GM21528 (cell line): ENCODE results near the gene KRT81.
A peak's percentile ranks its signal among the peaks of the same experiment; 100 is the strongest.
"Not testable (repeated sequence)": the region's sequence is repeated elsewhere in the genome, so short reads cannot be mapped to it uniquely, and the experiment has no call there.

Experiments
- ATAC-seq: cut with Tn5 transposase; IDR thresholded peaks from one replicate; pipeline ENCODE4 v1.9.1; 2021; ENCODE audit warnings: mild to moderate bottlenecking, moderate library complexity; ENCODE audit not compliant: unreplicated experiment, low FRiP score

KRT81 gene

DNA sequence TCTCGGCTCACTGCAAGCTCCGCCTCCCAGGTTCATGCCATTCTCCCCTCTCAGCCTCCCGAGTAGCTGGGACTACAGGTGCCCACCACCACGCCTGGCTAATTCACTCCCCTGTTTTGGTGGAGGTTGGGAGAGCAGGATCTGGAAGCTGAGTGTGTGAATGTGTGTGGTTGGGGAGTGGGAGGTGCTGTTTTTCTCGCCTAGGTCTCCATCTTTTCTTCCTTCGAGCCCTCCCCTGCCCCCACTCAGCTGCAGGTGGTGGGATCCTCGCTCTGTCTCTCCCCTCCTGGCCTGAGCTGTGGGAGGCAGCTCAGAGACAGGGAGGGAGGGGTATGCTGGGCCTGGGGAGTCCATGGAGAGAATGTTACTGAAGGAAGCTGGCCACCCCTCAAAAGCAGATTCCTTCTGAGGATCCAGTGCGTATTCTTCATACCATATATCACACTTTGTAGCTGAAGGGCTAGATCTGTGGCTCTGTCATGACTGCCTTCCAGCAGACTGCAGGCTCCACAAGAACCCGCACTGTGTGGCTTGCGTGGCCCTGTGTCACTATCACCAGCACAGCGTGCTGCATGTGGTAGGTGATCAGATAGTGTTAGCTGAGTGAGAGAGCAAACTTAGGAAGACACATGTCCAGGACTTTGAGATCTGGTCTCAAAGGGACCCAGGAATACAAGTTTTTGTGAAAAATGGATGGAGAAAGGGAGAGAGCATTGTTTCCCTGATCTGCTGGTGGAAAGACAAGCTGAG, 27.1 kb upstream of the KRT81 start:
- no peak for ATAC-seq

DNA sequence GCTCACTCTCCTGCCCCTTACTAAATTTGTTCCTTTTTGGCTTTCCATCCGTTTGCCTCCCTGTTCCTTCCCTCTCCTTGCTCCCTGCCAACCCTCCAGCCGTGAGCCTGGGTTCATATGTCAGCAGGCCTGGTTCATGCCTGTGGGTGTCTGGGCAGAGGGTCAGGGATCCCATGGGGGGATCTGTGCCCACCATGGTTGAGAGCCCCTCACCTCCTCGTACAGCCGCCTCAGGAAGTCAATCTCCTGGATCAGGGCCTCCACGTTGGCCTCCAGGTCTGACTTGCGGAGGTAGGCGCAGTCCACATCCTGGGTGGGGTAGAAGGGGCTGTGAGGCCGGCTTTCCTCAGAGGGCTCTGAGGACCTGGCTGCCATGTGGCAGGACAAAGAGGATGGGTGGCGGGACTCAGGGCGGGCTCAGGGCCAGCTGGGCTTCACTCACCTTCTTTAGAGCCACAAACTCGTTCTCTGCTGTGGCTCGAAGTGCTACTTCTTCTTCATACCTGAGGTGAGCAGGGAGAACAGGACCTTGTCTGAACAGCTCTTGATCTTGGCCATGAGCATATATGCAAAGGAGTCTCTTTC, 26.2 kb upstream of the KRT81 start:
- ATAC-seq: no peak

DNA sequence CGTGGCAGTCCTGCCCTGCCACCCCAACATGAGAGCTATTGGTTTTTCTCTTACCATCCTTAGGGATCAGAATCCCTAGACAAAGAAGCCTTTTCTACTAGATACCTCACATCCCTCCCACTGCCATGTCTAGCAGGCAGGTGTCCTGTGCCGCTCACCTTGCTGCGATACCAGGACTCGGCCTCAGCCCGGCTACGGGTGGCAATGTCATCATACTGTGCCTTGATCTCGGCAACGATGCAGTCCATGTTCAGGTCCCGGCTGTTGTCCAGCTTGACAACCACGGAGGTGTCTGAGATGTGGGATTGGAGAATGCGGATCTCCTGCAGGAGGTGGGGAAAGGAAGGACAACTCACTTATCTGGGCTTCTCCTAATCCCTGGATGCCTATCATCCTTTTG, 25.4 kb upstream of the KRT81 start:
- no peak for ATAC-seq

DNA sequence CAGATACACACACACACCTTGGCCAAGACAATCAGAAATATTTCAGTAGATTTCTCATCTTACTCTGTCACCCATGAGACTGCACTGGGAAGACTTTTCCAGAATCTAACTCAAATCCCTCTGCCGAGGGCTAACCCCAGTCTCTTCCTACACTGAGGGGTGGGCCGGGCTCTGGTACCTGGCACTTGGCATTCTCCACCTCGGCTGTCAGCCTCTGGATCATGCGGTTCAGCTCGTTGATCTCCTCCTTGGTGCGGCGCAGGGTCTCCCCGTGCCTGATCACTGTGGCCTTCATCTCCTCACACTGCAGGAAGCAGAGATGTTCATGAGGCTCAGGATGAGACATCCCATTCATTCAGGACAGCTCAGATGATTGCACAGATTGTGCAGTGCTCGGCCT, 25.0 kb upstream of the KRT81 start:
- no peak for ATAC-seq

DNA sequence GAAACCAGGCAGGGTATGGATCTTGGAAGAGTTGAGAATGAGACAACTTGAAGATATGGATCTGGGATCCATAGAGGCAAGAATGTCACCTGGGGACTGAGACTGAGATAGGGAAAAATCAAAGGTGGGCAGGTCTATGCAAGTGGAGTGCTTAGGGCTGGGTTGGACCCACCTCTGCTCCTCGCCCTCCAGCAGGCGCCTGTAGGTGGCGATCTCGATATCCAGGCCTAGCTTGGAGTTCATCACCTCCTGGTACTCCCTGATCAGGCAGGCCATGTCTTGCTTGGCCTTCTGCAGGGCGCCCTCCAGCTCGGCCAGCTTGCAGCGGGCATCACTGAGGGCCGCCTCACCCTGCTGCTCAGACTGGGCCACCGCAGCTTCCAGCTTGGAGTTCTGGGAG, 24.4 kb upstream of the KRT81 start:
- ATAC-seq: not testable (repeated sequence)

DNA sequence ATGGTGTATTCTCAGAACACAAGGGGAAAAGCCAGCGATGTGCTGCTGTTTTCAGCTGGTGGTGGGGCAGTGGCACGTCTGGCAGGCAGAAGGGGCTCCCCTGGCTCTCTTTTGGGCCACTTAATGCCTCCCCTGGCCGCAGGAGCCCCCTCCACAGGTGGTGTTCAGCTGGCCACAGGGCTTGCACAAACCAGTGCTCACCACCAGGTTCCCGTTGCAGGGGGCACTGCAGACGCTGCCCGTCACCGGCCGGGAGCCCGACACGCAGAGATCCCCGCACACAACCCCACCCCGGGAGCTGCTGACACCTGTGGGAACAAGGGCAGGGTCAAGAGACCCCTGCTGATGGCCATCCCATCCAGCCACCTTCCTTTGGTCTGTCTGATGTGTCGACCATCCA, 23.2 kb upstream of the KRT81 start:
- ATAC-seq: no peak

DNA sequence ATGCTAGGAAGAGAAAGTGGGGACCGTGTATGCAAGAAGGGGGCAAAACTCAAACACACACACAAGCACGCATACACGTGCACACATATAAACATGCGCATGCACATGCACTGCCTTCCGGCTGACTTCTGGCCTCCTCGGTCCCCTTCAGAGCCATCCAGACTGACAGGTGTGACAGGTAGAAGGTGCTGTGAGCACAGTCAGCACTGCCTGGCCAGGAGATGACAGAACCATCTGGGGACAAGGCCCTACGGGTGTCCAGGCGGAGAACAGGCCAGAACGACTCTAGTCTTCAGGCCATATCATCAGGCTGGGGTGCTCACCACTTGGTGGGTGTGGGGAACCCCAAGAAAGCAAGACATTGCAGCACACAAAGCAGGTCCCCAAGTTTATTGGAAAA, 22.6 kb upstream of the KRT81 start:
- ATAC-seq: no peak

DNA sequence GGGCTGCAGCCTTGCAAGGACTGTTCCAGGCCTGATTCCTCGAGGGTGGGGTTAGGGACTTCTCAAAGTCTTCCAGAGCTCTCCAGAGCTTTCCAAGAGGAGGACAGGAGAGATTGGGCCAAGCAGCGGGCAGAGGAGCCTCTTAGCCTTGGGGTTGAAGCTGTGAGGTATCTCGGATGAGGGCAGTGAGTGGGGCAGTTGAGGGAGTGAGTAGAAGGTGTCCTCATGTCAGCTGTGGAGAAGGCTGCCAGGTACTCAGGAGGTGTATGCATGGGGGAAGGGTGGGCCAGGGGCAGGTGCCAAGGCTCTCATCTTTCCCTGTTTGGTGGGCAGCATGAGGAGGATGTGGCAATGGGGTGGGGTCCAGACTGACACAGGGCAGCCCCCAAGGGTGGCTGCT, 22.1 kb upstream of the KRT81 start:
- ATAC-seq: no peak

DNA sequence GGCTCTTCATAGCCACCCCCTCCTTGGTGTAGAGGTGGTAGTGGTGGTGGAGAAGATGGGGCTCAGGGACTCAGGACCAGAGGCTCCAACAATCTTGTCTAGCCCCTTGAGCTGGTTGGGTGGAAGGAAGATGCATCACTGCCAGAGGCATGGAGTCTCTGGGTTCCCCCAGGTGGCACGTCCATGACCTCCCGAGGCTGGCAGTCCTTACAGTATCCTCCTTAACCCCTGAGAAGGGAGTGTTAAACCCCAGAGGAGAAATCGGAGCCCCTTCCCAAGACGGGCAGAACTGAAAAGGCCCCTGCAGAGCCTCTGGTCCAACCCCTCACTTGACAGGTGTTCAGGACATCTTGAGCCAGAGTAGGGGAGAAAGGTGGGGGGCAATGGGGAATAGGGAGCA, 20.8 kb upstream of the KRT81 start:
- no peak for ATAC-seq

DNA sequence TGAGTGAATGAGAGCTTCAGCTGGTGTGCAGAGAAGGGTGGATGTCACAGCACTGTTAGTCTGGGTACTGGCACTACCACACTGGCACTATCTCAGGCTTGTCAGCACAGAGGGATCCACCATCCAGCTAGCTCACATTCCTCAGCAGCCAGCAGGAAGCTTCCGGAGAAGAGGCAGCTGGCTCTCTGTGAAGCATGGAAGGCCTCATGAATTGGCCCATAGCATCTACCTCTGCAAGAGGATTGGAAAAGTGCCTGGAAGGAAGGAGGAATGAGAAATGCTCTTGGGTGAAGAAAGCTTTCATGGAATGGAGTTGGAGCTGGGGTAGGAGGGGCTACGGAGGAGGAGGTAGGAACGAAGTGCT, 19.9 kb upstream of the KRT81 start:
- ATAC-seq: no peak

DNA sequence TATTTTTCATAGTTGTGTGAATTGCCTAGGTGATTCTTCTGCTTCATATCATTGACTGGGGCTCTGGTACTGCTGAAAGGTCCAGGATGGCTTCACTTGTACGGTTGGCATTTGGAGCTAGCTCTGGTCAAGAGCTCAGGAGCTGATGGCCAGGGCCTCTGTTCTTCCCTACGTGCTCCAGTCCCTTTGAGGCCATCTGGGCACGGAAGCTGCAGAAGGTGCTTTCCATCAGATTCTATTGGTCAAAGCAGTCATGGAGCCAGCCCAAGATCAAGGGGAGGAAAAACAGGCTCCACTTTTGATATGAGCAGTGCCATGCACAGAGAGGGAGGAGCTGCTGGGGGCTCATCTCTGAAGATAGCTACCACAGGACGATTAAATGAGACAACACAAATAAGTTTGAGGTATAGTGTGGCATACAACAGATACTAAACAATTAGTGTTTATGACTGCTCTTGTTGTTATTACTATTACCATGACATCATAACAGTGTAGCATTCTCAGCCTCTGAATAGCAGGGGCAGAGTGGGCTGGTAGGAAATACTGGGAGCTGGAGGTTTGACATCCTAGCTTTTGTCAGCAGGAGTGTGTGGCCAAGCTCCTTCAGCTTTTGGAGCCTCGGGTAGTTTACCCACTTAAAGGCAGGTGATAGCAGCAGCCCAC, 19.4 kb upstream of the KRT81 start:
- ATAC-seq: no peak

DNA sequence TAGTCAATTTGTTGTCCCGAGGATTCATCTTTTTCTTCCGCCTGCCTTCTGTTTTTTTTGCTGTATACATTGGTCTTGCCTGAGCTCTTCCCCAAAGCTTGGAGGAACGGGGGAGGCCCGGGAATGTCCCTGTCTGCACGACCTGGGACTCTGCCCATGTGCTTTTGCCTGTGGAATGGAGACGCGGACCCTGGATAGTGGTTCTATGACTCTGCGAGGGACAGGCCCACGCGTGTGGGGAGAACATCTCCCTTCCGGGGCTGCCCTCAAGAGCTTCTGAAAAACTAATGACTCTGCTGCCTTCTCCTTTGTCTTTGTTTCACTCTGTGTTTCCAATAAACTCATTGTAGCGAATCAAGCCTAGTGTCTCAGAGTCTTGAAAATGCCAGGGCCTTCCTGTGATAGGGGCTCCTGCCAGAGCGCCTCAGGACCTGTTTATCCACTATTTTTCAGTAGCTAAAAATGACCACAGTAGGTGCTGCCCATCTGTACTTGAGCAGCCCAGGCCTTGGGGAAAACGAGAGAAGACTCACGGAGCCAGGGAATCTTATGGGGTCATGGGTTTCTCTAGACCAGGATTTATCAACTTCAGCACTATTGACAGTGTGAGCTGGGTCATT, 17.6 kb upstream of the KRT81 start:
- no peak for ATAC-seq

DNA sequence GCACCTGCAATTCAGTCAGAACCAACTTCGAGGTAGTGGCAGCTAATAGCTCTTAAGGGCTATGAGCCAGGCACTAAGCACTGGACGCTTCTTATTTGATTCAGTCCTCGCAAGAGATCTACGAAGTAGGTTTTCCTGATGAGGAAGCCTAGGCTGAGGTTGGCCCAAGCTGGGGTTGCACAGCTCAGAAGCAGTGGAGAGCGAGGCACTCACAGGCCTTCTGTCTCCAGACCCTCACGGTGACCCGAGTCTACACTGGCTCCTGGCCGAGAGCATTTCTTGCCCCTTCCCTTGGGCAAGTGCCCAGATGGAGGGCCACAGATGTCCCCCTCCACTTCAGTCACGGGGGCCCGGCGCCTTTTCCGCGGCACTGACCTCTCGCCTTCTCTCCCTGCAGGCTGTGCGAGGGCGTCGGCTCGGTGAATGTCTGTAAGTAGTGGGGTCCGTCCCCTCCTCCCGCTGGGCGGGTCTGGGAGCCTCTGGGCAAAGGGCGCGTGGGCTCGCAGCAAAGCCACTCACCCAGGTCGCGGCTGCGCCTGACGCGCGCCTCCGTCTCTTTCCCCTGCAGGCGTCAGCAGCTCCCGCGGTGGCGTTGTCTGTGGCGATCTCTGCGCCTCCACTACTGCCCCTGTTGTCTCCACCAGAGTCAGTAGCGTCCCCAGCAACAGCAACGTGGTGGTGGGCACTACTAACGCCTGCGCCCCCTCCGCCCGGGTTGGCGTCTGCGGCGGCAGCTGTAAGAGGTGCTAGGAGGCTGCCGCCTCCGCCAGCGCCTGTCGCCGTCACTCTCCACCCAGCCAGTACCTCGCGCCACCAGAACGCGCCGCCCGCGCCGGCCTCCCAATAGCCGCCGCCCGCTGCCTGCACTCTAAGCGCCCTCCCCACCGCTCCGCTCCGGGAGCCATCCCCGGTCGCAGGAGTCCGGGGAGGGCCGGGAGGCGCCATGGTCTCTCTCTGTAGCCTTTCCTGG, 16.8 kb upstream of the KRT81 start:
- ATAC-seq: no peak

DNA sequence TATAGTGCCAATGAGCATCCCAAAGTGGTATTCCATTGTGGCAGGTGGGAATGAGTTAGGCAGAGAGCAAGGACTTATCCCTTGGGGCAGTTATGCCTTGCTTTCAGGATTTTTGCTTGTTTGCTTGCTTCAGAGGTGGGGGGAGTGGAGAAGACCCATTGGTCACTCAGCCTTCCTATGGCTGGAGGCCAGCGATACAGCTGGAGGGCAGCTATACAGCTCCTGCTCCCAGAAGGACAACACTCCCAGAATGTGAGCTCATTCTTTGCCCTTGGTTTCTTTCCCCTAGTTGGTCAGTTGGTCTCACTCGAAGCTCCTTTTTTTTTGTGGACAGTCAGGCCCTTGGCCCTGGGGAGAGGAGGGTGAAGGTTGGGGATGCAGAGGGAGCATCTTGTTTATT, 15.4 kb upstream of the KRT81 start:
- no peak for ATAC-seq

DNA sequence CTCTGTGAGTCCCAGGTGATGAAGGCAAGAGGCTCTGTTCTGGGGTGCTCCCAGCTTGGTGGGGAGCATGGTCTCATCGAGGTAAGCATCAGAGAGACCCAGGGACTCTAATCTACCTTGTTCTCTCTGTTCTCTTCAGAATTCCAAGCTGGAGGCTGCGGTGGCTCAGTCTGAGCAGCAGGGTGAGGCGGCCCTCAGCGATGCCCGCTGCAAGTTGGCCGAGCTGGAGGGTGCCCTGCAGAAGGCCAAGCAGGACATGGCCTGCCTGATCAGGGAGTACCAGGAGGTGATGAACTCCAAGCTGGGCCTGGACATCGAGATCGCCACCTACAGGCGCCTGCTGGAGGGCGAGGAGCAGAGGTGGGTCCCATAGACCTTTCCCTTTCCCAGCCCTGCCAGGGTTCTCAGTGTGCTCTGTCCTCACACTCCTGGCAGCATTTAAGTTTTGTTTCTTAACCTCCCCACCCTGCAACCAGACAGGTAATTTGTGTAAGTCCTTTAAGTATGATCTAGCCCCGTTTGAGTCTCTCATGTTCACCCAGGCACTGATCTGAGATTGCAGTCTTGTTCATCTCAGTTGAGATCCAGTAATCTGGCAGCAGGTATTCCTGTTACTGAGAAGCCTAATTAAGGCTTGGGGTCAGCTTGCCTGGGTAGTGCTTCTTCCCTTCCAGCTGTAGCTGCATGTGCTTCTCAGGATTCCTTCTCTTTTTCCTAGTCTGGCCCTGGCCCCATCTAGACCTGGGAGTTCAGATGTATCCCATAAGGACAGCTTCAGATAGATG, 14.8 kb upstream of the KRT81 start:
- no peak for ATAC-seq

DNA sequence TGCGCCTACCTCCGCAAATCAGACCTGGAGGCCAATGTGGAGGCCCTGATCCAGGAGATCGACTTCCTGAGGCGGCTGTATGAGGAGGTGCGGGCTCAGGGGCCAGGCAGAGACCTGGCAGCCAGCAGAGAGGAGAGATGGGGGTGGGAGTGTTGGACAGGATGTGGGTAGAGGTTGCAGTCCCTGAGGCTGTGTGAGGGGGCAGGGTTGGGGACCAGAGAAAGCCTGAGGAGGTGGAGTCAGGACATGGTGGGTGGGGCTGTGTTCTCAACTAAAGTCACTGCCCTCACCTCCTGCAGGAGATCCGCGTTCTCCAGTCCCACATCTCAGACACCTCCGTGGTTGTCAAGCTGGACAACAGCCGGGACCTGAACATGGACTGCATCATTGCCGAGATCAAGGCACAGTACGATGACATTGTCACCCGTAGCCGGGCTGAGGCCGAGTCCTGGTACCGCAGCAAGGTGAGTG, 13.6 kb upstream of the KRT81 start:
- ATAC-seq: peak; percentile 71

DNA sequence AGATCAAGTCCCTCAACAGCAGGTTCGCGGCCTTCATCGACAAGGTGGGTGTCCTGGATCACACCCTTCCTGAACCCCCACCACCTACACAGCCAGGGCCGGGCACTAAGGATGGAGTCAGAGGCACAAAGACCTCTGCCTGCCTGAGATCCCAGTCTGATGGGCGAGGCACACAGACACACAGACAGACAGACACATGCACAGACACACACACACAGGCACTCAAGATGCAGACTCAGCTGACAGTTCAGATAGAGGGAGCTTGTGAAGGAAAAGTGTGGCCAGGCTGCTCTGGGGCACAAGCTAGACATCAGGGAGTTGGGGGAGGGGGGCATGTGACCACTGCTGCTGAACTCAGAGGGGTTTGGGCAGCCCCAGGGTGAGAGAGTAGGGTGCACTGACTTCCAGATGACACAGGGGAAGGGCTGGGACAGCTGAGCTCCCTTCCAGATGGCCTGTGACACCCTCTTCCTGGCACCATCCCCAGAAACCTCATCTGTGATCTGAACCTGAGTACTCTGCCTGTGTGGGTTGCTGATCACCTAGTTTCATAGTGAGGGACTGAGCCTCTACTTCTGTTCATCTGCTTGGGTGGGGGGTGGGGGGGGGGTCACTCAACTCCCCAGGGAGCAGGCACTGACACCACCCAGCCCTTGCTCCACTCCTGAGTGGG, 11.0 kb upstream of the KRT81 start:
- not testable (repeated sequence) for ATAC-seq

DNA sequence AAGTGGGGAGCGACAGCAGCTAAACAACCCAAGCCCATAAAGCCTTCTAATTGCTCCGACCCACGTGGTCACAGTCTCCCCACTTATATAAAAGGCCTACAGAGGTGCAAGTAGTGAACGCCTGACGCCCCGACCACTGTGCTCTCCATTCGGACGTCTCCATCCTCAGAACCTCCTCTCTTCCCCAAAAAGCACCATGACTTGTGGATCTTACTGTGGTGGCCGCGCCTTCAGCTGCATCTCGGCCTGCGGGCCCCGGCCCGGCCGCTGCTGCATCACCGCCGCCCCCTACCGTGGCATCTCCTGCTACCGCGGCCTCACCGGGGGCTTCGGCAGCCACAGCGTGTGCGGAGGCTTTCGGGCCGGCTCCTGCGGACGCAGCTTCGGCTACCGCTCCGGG, 10.4 kb upstream of the KRT81 start:
- not testable (repeated sequence) for ATAC-seq
